Thoracic aorta (tissue), 2 donors: ENCODE results near the gene LRSAM1. TPM values are rescaled to one million over a fixed set of nuclear protein-coding genes. Genes with fewer than 3 reads are reported as not detected.

ENCODE experiments used
- ATAC-seq: fragments of 150-250 bp; one replicate; pipeline ENCODE4 v1.8.0; 2017; ENCODE audit warnings: low read depth; ENCODE audit not compliant: insufficient number of reproducible peaks, low FRiP score
- DNase-seq: peaks from one replicate; pipeline ENCODE4 v3.0.0-alpha.2; 2020; ENCODE audit warnings: low spot score
- H3K27ac ChIP-seq, 2 donors: fragments of 200-600 bp; sonication (generic); 1 replicate in 1 of 2; 2 replicates in 1 of 2; pipeline ENCODE4 v1.5.1; 2016; ENCODE audit warnings: mild to moderate bottlenecking in 2 of 2, moderate library complexity in 2 of 2
- H3K27me3 ChIP-seq: fragments of 200-600 bp; sonication (generic); replicated peaks from 2 replicates; pipeline ENCODE4 v1.6.0; 2016; ENCODE audit warnings: mild to moderate bottlenecking; ENCODE audit not compliant: insufficient read depth
- H3K36me3 ChIP-seq: fragments of 200-600 bp; sonication (generic); one replicate; pipeline ENCODE4 v1.5.1; 2016
- H3K4me1 ChIP-seq, 2 donors: fragments of 200-600 bp; sonication (generic); 1 replicate in 1 of 2; 2 replicates in 1 of 2; pipeline versions ENCODE4 v1.5.1 to v1.6.0; 2016; ENCODE audit warnings: low read depth in 2 of 2, mild to moderate bottlenecking in 1 of 2; ENCODE audit not compliant: control insufficient read depth in 1 of 2
- H3K4me3 ChIP-seq: fragments of 200-600 bp; sonication (generic); 2 replicates; pipeline ENCODE4 v1.5.1; 2016; ENCODE audit warnings: mild to moderate bottlenecking
- H3K9me3 ChIP-seq: fragments of 200-600 bp; sonication (generic); 2 replicates; pipeline ENCODE4 v1.5.1; 2016
- total RNA-seq, 2 donors: library from RNA; depleted of rRNA; stranded (reverse); fragments of >200 nt; gene quantifications; one replicate each; pipeline versions ENCODE4 v1.1.0 to v1.2.3, GENCODE V29; 2016
- TF ChIP-seq, protein P1 (sequence below): fragments of 200-600 bp; sonication (generic); IDR thresholded peaks from one replicate; pipeline ENCODE4 v1.5.1; 2019; ENCODE audit warnings: antibody characterized with exemption

The LRSAM1 gene
- total RNA-seq, 2 donors from 2014 or later = 16.4 to 22.6 TPM

DNA sequence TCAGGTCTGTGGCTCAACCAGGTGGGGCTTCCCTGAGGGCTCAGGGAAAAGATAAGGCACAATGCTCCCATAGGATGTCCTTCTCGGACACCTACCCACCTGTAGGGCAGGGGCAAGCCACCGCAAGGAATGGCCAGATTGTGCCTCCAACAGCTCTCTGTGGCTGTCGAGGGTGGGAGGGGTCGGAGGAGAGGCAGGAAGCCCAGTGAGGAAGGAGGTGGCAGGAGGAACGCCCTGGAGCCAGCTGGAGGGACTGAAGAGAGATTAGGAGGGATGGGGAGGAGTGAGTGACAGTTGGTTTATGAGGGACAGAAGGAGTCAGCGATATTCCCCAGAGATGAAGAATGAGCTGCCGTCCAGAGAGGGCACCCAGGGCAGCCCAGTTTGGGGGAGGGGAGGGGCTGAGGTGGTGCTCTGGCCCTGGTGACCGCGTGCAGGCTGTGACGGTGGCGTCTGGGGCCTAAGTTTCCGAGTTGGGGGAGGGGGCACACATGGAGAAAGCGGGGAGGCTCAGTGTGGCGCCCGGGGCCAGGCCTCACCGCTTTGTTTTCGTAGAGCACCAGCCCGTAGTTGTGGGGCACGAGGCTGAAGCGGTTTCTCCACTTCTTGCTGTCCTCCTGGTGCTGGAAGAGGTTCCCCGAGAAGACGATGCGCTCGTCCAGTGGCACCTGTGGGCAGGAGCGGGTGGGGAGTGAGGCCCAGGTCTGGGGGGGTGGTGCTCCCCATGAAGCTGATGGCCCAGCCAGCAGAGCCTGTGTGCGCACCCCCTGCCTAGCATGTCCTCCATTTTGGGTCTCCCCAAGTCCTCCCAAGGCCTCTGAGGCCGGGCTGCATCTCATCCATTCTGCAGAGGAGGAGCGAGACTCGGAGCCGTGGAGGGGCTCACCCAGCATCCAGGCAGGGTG is 75.6 kb downstream of the LRSAM1 start:
- no peak for ATAC-seq
- DNase-seq = no peak

DNA sequence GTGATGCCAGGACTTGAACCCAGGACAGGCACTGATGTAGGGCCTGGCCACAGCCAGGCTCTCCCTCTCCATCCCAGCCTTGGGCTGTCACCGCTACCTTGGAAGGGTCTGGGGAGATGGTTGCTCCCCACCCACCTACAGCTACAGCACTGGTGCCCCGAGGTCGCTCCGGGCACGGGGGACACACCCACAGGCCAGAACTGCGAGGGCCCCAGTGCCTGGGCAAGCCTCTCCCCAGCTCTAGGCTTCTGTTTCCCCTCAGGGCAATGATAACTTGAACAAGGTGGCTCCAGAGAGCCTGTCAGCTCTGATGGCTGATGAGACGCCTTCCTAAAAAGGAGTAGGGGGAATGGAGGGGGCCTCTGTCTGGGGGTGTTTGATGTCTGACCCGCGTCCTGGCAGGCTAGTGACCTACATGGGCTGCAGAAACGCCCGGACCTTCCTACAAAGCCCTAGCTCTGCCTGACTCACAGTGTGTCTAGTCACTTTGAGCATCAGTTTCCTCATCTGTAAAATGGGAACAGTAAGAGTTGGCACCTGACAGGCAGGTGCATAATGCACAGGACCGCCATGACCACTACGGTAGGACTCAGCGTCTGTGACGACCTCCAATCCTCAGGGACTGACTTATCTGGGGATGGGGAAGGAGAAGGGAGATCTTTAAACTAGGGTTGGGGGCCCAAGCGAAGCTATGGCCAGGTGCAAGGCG is 76.4 kb downstream of the LRSAM1 start:
- H3K27me3 ChIP-seq = no peaks in the 10 kb centered on the region
- peaks cover 6 to 46% of the 10 kb centered on the region in 2 donors for H3K4me1 ChIP-seq
- no peak for ATAC-seq
- peak overlapping the region; percentile 22 to 84 for H3K27ac ChIP-seq
- no peaks in the 10 kb centered on the region for H3K9me3 ChIP-seq
- TF ChIP-seq, protein P1, sequence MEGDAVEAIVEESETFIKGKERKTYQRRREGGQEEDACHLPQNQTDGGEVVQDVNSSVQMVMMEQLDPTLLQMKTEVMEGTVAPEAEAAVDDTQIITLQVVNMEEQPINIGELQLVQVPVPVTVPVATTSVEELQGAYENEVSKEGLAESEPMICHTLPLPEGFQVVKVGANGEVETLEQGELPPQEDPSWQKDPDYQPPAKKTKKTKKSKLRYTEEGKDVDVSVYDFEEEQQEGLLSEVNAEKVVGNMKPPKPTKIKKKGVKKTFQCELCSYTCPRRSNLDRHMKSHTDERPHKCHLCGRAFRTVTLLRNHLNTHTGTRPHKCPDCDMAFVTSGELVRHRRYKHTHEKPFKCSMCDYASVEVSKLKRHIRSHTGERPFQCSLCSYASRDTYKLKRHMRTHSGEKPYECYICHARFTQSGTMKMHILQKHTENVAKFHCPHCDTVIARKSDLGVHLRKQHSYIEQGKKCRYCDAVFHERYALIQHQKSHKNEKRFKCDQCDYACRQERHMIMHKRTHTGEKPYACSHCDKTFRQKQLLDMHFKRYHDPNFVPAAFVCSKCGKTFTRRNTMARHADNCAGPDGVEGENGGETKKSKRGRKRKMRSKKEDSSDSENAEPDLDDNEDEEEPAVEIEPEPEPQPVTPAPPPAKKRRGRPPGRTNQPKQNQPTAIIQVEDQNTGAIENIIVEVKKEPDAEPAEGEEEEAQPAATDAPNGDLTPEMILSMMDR = no peak
- peaks cover 14% of the 10 kb centered on the region for H3K36me3 ChIP-seq
- no peak for DNase-seq
- no peak overlapping the region for H3K4me3 ChIP-seq

More for the DNA sequence above, 75.6 kb downstream of the LRSAM1 start:
- no peaks in the 10 kb centered on the region for H3K27me3 ChIP-seq
- peaks cover 14% of the 10 kb centered on the region for H3K36me3 ChIP-seq
- no peaks in the 10 kb centered on the region for H3K9me3 ChIP-seq
- peak overlapping the region; percentile 22 to 84 for H3K27ac ChIP-seq
- H3K4me3 ChIP-seq = no peak overlapping the region
- H3K4me1 ChIP-seq = peaks cover 13 to 54% of the 10 kb centered on the region in 2 donors
- TF ChIP-seq, protein P1 = no peak

DNA sequence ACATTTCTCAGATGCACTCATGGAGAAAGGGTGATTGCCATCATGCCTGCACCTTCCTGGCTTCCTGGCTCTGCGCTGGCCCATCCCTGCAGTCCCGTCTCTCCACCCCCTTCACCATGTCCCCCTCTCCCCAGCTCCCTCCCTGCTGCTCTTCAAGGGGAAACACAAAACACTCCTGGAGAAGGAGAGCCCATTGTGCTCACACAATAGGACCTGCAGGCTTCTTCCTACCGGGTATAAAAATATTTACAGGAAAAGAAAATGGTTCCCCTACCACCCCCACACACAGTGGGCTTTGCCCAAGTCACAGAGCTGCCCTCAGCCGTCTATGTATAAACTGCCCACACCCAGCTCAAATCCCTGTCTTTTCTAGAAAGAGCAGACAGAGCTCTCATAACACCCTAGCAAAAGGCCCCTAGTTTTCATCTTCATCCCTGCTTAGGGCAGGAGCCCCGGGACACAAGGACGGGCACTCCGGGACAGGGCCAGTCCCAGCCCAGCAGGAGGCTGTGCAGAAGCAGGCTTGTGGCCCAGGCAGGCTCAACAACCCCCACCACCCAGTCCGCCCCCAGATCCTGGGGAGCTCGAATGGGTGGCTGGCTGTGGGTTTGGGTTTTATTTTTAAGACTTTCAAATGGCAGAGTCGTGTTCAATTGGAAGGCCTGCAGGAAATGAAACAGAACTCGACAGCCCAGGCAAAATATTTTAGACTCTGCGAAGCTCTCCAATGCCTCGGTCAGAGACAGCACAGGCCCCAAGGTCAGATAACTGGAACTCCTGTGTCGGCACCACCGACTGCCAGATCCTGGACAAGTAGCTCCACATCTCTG is 77.3 kb downstream of the LRSAM1 start:
- no peak for DNase-seq
- Histone ChIP-seq H3K36me3 (peaks cover 9% of the 10 kb centered on the region), H3K27ac (peak overlapping the region; percentile 82 to 84), H3K4me3 (no peak overlapping the region), H3K27me3 (no peaks in the 10 kb centered on the region), H3K4me1 (peaks cover 4 to 47% of the 10 kb centered on the region in 2 donors), H3K9me3 (no peaks in the 10 kb centered on the region)
- TF ChIP-seq, protein P1 = no peak
- no peak for ATAC-seq

DNA sequence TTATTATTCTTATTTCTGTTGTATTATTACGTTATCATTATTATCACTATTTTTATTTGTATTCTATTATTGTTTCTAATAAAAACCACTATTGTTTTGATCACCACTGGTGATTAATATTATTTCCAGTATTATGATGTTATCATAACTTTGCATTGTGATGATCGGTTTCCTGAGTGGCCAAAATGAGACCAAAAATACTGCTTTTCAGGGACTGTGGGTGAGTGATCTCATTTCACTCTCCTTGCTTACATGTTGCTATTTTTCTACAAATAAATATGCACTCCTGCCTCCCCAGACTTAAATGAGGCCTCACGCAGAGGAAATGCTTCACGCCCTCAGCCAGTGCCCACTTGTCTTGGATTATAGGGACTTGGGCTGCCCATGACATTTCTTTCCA is 78.4 kb downstream of the LRSAM1 start:
- peaks cover 6% of the 10 kb centered on the region for H3K36me3 ChIP-seq
- peak overlapping the region; percentile 51 to 84 for H3K27ac ChIP-seq
- H3K4me3 ChIP-seq = no peak overlapping the region
- no peaks in the 10 kb centered on the region for H3K9me3 ChIP-seq
- TF ChIP-seq, protein P1 = no peak
- H3K4me1 ChIP-seq = peaks cover 4 to 52% of the 10 kb centered on the region in 2 donors
- no peak for DNase-seq
- ATAC-seq = no peak
- H3K27me3 ChIP-seq = no peaks in the 10 kb centered on the region
